GM18499 (cell line): ENCODE data around the gene INPP4A.

Experiments used
- ATAC-seq: cut with Tn5 transposase; IDR thresholded peaks from one replicate; pipeline ENCODE4 v1.9.1; 2021; ENCODE audit warnings: moderate number of reproducible peaks; ENCODE audit not compliant: insufficient read depth, unreplicated experiment

INPP4A gene

GRCh38 chr2:98554116-98554861 is 109.6 kb downstream of the INPP4A start:
- ATAC-seq, result no peak

GRCh38 chr2:98555696-98556095 is 111.0 kb downstream of the INPP4A start:
- ATAC-seq, result no peak

DNA sequence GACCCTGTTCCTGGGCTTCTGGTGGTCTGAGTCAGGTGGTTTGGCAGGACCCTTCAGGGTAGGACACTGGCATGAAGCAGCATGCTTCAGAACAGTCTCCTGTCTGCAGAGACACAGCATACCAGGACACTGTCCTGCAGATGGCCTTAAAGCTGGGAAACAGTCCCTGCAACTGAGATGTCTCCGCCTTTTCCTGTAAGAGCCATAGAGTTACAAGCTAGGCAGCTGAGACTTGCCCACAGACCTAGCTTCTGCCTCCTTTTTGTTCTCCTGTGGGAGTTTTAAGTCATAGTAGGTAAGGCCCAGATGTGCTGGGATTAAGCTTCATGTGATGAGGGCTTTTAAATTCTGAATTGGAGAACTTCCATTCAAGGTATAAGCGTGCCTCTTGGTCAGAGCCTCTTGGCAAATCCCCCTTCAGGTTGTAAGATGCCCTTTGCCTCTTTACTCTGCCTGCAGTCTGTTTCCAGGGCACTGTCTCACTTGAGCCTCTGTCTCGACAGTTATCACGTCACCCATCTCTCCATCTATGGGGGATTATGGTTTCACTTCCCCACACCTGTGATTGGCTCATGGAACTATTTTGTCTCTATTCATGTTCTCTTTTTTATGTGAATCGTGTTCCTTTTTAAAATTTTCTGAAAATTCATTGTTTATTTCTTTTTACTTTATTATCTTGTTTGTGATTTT is 111.8 kb downstream of the INPP4A start:
- no peak for ATAC-seq

DNA sequence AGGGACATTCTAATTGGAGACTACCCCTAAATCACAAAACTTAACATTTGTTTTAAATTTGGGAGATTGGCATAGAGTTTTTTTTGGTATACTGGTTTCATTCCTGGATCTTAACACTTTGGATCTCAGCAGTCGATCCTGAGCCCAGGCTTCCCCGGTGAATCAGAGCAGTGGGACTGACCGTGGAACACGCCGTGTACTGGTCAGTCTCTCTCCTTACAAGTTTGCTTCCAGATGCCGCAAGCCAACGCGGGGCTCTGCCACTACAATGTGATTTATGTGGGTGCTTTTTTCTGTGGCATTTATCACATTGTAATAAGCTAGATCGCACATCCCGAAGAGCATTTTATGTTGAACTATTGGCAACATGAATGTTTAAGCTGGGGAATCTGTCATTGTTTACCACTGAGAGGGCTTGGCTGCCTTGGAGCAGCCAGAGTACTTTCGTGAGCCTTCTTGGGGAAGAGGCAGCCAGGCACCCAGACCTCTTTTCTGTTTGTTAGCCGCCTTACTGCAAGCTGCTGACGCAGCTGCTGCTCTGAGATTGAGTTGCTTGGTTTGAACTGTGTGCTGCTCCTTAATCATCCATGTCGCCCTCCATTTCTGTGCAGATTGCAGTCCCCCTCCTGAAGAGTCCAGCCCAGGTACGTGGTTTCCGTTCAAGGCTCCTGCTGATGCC is 114.3 kb downstream of the INPP4A start:
- ATAC-seq, result no peak

GRCh38 chr2:98559581-98559980 is 114.9 kb downstream of the INPP4A start:
- no peak for ATAC-seq

GRCh38 chr2:98560256-98560771 is 115.7 kb downstream of the INPP4A start:
- ATAC-seq, result no peak

DNA sequence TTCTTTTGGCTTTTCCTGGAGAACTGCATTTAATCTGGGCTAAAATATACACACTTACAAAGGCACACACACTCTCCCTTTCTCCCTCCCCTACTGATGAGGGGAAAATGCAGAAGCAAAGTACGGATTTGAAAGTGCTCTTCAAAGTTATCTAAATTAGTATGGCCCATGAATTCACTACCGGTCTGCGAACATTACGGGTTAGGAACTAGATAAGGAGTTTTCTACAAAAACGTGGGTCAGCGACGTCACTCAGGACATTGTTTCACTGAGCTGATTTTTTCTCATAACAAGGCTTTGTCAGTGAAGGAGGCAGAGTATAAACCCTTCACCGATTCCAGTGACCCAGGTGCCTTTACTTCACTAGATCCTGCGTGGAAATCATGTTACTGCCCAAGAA is 116.4 kb downstream of the INPP4A start:
- ATAC-seq, result no peak

GRCh38 chr2:98561902-98562695 is 117.4 kb downstream of the INPP4A start:
- no peak for ATAC-seq

DNA sequence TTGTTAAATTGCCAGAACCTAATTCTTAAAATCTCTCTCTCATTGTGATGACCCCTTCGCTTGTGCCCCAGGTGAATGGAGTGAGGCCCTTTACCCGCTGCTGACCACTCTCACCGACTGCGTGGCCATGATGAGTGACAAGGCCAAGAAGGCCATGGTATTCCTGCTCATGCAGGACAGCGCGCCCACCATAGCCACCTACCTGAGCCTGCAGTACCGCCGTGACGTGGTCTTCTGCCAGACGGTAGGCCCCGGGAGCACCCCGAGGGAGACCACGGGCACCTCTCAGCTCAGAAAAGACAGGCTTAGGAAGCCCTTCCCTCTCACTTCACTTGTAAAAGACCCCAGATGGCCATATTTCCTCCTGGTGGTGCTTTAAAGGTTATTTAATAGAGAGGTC is 118.7 kb downstream of the INPP4A start:
- ATAC-seq, result no peak

DNA sequence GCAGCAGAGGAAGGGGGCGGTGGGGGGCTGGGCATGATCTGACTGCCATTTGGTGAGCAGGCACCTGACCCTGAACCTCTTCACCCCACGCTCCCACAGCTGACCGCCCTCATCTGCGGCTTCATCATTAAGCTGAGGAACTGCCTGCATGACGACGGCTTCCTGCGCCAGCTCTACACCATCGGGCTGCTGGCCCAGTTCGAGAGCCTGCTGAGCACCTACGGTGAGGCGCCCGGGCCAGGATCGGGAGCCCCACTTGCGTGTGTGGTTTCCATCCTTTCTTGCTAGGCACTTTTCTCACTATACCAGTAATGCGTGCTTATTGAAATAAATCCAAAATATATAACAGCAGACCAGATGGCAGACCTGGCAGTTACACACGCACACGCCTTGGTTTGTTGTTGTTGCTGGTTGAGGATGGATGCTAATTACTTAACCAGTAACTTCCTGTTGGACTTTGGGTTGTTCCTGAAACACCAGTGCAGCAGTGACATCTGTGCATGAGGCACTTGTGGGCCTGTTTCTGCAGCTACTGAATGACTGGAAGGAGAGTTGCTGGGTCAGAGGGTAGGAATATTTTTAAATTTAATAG is 120.0 kb downstream of the INPP4A start:
- no peak for ATAC-seq

DNA sequence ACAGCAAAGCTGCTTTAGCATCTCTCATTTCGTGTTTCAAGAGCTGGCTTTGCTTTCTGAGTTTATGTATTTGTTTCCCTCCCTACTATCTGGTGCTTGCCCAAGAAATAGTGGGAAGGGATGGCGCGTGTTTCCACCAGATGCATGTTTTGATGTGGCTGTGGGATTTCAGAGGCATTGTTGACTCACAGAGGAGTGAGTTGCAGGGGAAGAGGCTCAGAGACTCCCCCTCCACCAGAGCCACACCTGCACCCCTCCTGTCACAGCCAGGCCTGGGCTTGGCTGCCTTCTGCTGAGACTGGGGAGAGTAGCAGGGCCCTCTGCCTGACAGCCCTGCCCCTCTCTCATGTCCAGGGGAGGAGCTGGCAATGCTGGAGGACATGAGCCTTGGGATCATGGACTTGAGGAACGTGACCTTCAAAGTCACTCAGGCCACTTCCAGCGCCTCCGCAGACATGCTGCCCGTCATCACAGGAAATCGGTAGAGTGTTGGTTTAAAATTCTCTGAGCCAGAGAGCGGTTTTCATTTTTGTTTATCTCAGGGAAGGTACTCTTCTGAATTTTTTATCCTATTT is 120.7 kb downstream of the INPP4A start:
- no peak for ATAC-seq

GRCh38 chr2:98565941-98566340 is 121.3 kb downstream of the INPP4A start:
- no peak for ATAC-seq

GRCh38 chr2:98568161-98568956 is 123.7 kb downstream of the INPP4A start:
- no peak for ATAC-seq

GRCh38 chr2:98569197-98569793 is 124.6 kb downstream of the INPP4A start:
- no peak for ATAC-seq

DNA sequence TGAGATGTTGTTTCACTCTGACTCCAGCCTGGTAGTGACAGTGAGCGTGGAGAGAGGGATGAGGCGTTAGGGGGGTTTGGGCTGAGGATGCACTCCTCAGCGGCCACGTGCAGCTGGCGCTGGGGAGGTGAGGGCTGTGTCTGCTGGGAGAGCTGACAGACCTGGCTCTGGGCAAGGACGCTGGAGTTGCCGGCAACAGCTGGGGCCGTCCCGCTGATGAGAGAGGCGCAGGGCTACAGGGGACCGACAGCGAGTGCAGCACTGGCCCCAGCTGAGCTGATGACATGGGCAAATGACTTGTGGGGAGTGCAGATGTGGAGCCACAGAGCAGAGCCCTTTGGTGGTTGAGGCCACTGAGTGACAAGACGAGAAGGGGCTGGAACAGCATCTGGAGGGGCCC is 125.3 kb downstream of the INPP4A start:
- no peak for ATAC-seq

DNA sequence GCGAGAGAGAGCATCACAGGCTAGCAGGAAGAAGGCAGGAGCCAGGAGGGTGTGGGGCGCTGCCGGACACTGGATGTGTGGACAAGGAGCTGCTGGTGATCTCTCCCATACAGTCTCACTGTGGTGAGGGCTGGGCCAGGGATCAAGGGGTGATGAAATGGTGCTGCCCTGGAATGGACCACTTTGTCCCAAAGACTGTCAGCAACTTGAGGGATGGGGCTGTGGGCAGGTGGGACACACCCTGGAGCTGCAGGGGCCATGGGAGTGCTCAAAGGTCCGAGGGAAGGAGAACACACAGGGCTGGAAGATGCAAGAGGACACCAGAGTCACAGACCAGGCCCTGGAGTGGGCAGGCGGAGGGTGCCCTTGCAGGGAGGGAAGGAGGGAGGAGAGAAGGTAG is 125.7 kb downstream of the INPP4A start:
- ATAC-seq, result no peak

DNA sequence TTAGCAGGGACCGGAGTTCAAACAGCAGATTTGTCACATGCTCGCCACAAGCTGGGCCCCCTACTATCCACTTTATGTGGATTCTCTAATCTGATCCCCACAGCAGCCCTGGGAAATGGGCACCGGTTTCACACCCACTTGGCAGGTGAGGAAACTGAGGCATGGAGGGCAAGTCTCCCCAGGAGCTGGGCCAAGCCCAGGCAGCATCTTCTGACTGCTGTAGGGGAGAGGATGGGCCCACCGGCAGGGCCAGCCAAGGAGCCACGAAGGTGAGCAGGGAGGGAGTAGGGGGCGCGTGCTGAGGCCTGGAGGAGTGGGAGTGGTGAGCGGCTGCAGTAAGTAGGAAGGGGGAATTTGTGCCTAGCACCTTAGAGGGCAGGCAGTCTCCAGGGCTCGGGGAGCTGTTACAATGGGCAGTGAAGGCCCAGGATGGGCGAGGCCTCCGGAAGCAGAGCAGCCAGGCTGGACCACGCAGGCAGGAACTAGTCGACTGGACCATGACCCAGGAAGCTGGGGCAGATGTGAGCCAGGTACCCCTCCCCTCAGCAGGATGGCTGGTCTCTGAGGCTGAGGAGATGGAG is 126.6 kb downstream of the INPP4A start:
- no peak for ATAC-seq

DNA sequence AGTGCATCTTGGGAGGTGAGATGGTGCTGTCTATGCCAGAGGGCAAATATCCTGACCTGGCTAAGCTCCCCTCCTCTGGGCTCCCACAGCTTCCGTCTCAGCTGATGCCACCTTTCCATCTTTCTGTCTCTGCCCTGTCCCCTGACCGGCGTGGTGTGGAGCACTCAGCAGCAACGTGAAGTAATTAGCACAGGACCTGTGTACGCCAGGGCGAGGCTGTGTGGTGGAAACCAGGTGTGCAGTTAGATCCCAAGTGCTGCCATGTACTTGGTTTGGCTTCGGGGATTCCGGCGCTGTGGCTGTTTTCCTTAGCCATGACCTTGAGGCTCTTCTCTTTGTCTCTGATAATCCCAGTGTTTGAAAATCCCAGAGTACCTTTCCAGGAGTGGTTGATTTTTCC is 127.1 kb downstream of the INPP4A start:
- no peak for ATAC-seq
